ENCODE data around the gene ZNF28.
"Not testable (repeated sequence)": the region's sequence is repeated elsewhere in the genome, so short reads cannot be mapped to it uniquely, and the experiment has no call there.

Gene ZNF28

GRCh38 chr19:52778811-52779210 lies 42.6 kb downstream of the ZNF28 start:
- H2AFZ ChIP-seq (ENCODE audit: low read length) = no peak overlapping the region
- WGBS, 2 donors (ENCODE audit: extremely low coverage in 2 of 2, insufficient read length in 2 of 2, insufficient replicate concordance in 1 of 2) = no CpG with 5 or more reads among the region's 3 CpGs
- no peak overlapping the region for H2AK5ac ChIP-seq (ENCODE audit: low read depth, low read length)
- H3K36me3 ChIP-seq (replicated peaks in 1 of 2; ENCODE audit: control insufficient read depth in 2 of 2, insufficient read depth in 2 of 2, low read length in 2 of 2) = no peaks in the 10 kb centered on the region
- no peak overlapping the region for H3K4me2 ChIP-seq (ENCODE audit: insufficient read depth, low read length, poor library complexity, severe bottlenecking)
- no peak overlapping the region for H2BK15ac ChIP-seq (ENCODE audit: low read length)
- no peak overlapping the region for H2BK120ac ChIP-seq (ENCODE audit: low read depth, low read length)
- H3K27me3 ChIP-seq (ENCODE audit: control insufficient read depth in 3 of 3, insufficient read depth in 3 of 3, low read depth in 1 of 3, low read length in 3 of 3) = no peaks in the 10 kb centered on the region
- no peaks in the 10 kb centered on the region for H3K79me1 ChIP-seq (ENCODE audit: low read depth, low read length)
- H3K23ac ChIP-seq (ENCODE audit: low read depth, low read length, poor library complexity) = no peak overlapping the region
- H3K4me1 ChIP-seq (ENCODE audit: control insufficient read depth in 2 of 2, insufficient read depth in 1 of 2, low read depth in 1 of 2, low read length in 2 of 2) = no peaks in the 10 kb centered on the region
- no peak overlapping the region for H3K14ac ChIP-seq (ENCODE audit: low read length)
- H2BK12ac ChIP-seq (ENCODE audit: low read length) = no peak overlapping the region
- no peak overlapping the region for H3K27ac ChIP-seq (replicated peaks; ENCODE audit: low read length)
- H3K4me3 ChIP-seq (ENCODE audit: low read length in 2 of 2) = no peak overlapping the region
- no peak for DNase-seq (ENCODE audit: low spot score)
- no peaks in the 10 kb centered on the region for H3K9me3 ChIP-seq (replicated peaks in 1 of 2; ENCODE audit: control insufficient read depth in 2 of 2, insufficient read depth in 1 of 2, low read depth in 1 of 2, low read length in 2 of 2)
- no peak overlapping the region for H4K8ac ChIP-seq (ENCODE audit: low read depth, low read length)
- H3K18ac ChIP-seq (ENCODE audit: low read length) = no peak overlapping the region
- no peak overlapping the region for H3K9ac ChIP-seq (ENCODE audit: low read depth, low read length, poor library complexity)
- H4K91ac ChIP-seq (ENCODE audit: low read depth, low read length, poor library complexity) = no peak overlapping the region
- no peak overlapping the region for H3K4ac ChIP-seq (ENCODE audit: low read length)
- no peak overlapping the region for H2BK5ac ChIP-seq (ENCODE audit: low read length)

- not testable (repeated sequence) for H3K18ac ChIP-seq (ENCODE audit: low read length); H3K23ac ChIP-seq (ENCODE audit: low read depth, low read length, poor library complexity); H3K27ac ChIP-seq (replicated peaks; ENCODE audit: low read length); H2BK120ac ChIP-seq (ENCODE audit: low read depth, low read length); H3K4me2 ChIP-seq (ENCODE audit: insufficient read depth, low read length, poor library complexity, severe bottlenecking); H3K9ac ChIP-seq (ENCODE audit: low read depth, low read length, poor library complexity); H3K14ac ChIP-seq (ENCODE audit: low read length); H3K9me3 ChIP-seq (replicated peaks in 1 of 2; ENCODE audit: control insufficient read depth in 2 of 2, insufficient read depth in 1 of 2, low read depth in 1 of 2, low read length in 2 of 2); H3K79me1 ChIP-seq (ENCODE audit: low read depth, low read length); H4K8ac ChIP-seq (ENCODE audit: low read depth, low read length); H3K36me3 ChIP-seq (replicated peaks in 1 of 2; ENCODE audit: control insufficient read depth in 2 of 2, insufficient read depth in 2 of 2, low read length in 2 of 2); H3K4me1 ChIP-seq (ENCODE audit: control insufficient read depth in 2 of 2, insufficient read depth in 1 of 2, low read depth in 1 of 2, low read length in 2 of 2); H3K4me3 ChIP-seq (ENCODE audit: low read length in 2 of 2); H2AK5ac ChIP-seq (ENCODE audit: low read depth, low read length); H3K27me3 ChIP-seq (ENCODE audit: control insufficient read depth in 3 of 3, insufficient read depth in 3 of 3, low read depth in 1 of 3, low read length in 3 of 3); H2BK15ac ChIP-seq (ENCODE audit: low read length); H3K4ac ChIP-seq (ENCODE audit: low read length); H4K91ac ChIP-seq (ENCODE audit: low read depth, low read length, poor library complexity); H2AFZ ChIP-seq (ENCODE audit: low read length); DNase-seq (ENCODE audit: low spot score); H2BK5ac ChIP-seq (ENCODE audit: low read length); H2BK12ac ChIP-seq (ENCODE audit: low read length)
- WGBS, 2 donors (ENCODE audit: extremely low coverage in 2 of 2, insufficient read length in 2 of 2, insufficient replicate concordance in 1 of 2) = no CpG with 5 or more reads among the region's 2 CpGs
These were observed 65.0 kb downstream of the ZNF28 start for GRCh38 chr19:52756447-52756846.

- Histone ChIP-seq H3K18ac (ENCODE audit: low read length) (no peak overlapping the region), H3K27ac (replicated peaks; ENCODE audit: low read length) (no peak overlapping the region), H4K8ac (ENCODE audit: low read depth, low read length) (no peak overlapping the region), H3K4me3 (ENCODE audit: low read length in 2 of 2) (no peak overlapping the region), H3K4me1 (ENCODE audit: control insufficient read depth in 2 of 2, insufficient read depth in 1 of 2, low read depth in 1 of 2, low read length in 2 of 2) (no peaks in the 10 kb centered on the region), H2BK5ac (ENCODE audit: low read length) (no peak overlapping the region), H3K9ac (ENCODE audit: low read depth, low read length, poor library complexity) (no peak overlapping the region), H3K27me3 (ENCODE audit: control insufficient read depth in 3 of 3, insufficient read depth in 3 of 3, low read depth in 1 of 3, low read length in 3 of 3) (no peaks in the 10 kb centered on the region), H3K9me3 (replicated peaks in 1 of 2; ENCODE audit: control insufficient read depth in 2 of 2, insufficient read depth in 1 of 2, low read depth in 1 of 2, low read length in 2 of 2) (no peaks in the 10 kb centered on the region), H3K36me3 (replicated peaks in 1 of 2; ENCODE audit: control insufficient read depth in 2 of 2, insufficient read depth in 2 of 2, low read length in 2 of 2) (no peaks in the 10 kb centered on the region), H3K4me2 (ENCODE audit: insufficient read depth, low read length, poor library complexity, severe bottlenecking) (no peak overlapping the region), H4K91ac (ENCODE audit: low read depth, low read length, poor library complexity) (no peak overlapping the region), H3K4ac (ENCODE audit: low read length) (no peak overlapping the region), H2AFZ (ENCODE audit: low read length) (no peak overlapping the region), H2BK12ac (ENCODE audit: low read length) (no peak overlapping the region), H3K14ac (ENCODE audit: low read length) (no peak overlapping the region), H2AK5ac (ENCODE audit: low read depth, low read length) (no peak overlapping the region), H3K79me1 (ENCODE audit: low read depth, low read length) (no peaks in the 10 kb centered on the region), H2BK15ac (ENCODE audit: low read length) (no peak overlapping the region), H3K23ac (ENCODE audit: low read depth, low read length, poor library complexity) (no peak overlapping the region), H2BK120ac (ENCODE audit: low read depth, low read length) (no peak overlapping the region)
- DNase-seq (ENCODE audit: low spot score) = no peak
- no CpG with 5 or more reads among the region's 4 CpGs for WGBS, 2 donors (ENCODE audit: extremely low coverage in 2 of 2, insufficient read length in 2 of 2, insufficient replicate concordance in 1 of 2)
These were observed 71.7 kb downstream of the ZNF28 start for GRCh38 chr19:52749780-52750179.

- H3K14ac ChIP-seq (ENCODE audit: low read length) = no peak overlapping the region
- no peak overlapping the region for H3K4ac ChIP-seq (ENCODE audit: low read length)
- H3K23ac ChIP-seq (ENCODE audit: low read depth, low read length, poor library complexity) = no peak overlapping the region
- H3K9me3 ChIP-seq (replicated peaks in 1 of 2; ENCODE audit: control insufficient read depth in 2 of 2, insufficient read depth in 1 of 2, low read depth in 1 of 2, low read length in 2 of 2) = no peaks in the 10 kb centered on the region
- H3K4me2 ChIP-seq (ENCODE audit: insufficient read depth, low read length, poor library complexity, severe bottlenecking) = peak overlapping the region; percentile 2
- WGBS, 2 donors (ENCODE audit: extremely low coverage in 2 of 2, insufficient read length in 2 of 2, insufficient replicate concordance in 1 of 2) = no CpG with 5 or more reads among the region's 8 CpGs
- H3K79me1 ChIP-seq (ENCODE audit: low read depth, low read length) = no peaks in the 10 kb centered on the region
- no peaks in the 10 kb centered on the region for H3K27me3 ChIP-seq (ENCODE audit: control insufficient read depth in 3 of 3, insufficient read depth in 3 of 3, low read depth in 1 of 3, low read length in 3 of 3)
- H2BK120ac ChIP-seq (ENCODE audit: low read depth, low read length) = no peak overlapping the region
- no peaks in the 10 kb centered on the region for H3K36me3 ChIP-seq (replicated peaks in 1 of 2; ENCODE audit: control insufficient read depth in 2 of 2, insufficient read depth in 2 of 2, low read length in 2 of 2)
- H2BK12ac ChIP-seq (ENCODE audit: low read length) = no peak overlapping the region
- no peak for DNase-seq (ENCODE audit: low spot score)
- H2AFZ ChIP-seq (ENCODE audit: low read length) = peak overlapping the region; percentile 87
- no peak overlapping the region for H2AK5ac ChIP-seq (ENCODE audit: low read depth, low read length)
- H3K27ac ChIP-seq (replicated peaks; ENCODE audit: low read length) = no peak overlapping the region
- H3K9ac ChIP-seq (ENCODE audit: low read depth, low read length, poor library complexity) = no peak overlapping the region
- H3K18ac ChIP-seq (ENCODE audit: low read length) = no peak overlapping the region
- no peaks in the 10 kb centered on the region for H3K4me1 ChIP-seq (ENCODE audit: control insufficient read depth in 2 of 2, insufficient read depth in 1 of 2, low read depth in 1 of 2, low read length in 2 of 2)
- no peak overlapping the region for H2BK15ac ChIP-seq (ENCODE audit: low read length)
- no peak overlapping the region for H2BK5ac ChIP-seq (ENCODE audit: low read length)
- H4K91ac ChIP-seq (ENCODE audit: low read depth, low read length, poor library complexity) = no peak overlapping the region
- no peak overlapping the region for H3K4me3 ChIP-seq (ENCODE audit: low read length in 2 of 2)
- no peak overlapping the region for H4K8ac ChIP-seq (ENCODE audit: low read depth, low read length)
These were observed 73.0 kb downstream of the ZNF28 start for GRCh38 chr19:52748336-52748950.
